IPS DF 4.7 (cell line): ENCODE results near the gene ENDOU.

Experiments used
- DNase-seq: peaks from one replicate; pipeline ENCODE4 v3.0.0-alpha.2; 2013; ENCODE audit warnings: low spot score; ENCODE audit errors: extremely low read depth

ENDOU gene

GRCh38 chr12:47722136-47722834, 3.0 kb downstream of the ENDOU start:
- DNase-seq = no peak

GRCh38 chr12:47721431-47721973, 3.8 kb downstream of the ENDOU start:
- DNase-seq = no peak

GRCh38 chr12:47718531-47718930, 6.8 kb downstream of the ENDOU start:
- no peak for DNase-seq

GRCh38 chr12:47717443-47718193, 7.7 kb downstream of the ENDOU start:
- peak; percentile 83 for DNase-seq

GRCh38 chr12:47717046-47717442, 8.2 kb downstream of the ENDOU start:
- DNase-seq = no peak

- no peak for DNase-seq
These were observed 9.3 kb downstream of the ENDOU start for GRCh38 chr12:47715877-47716548.

- peak; percentile 85 for DNase-seq
These were observed 9.9 kb downstream of the ENDOU start for GRCh38 chr12:47715393-47715876.

GRCh38 chr12:47714826-47715386, 10.4 kb downstream of the ENDOU start:
- no peak for DNase-seq

GRCh38 chr12:47712171-47712570, 13.1 kb downstream of the ENDOU start:
- DNase-seq = no peak

GRCh38 chr12:47711448-47711847, 13.8 kb downstream of the ENDOU start:
- DNase-seq = no peak

GRCh38 chr12:47710278-47710677, 15.0 kb downstream of the ENDOU start:
- DNase-seq = no peak

- no peak for DNase-seq
These were observed 15.6 kb downstream of the ENDOU start for GRCh38 chr12:47709671-47710070.

GRCh38 chr12:47709237-47709636, 16.1 kb downstream of the ENDOU start:
- no peak for DNase-seq

- DNase-seq = no peak
These were observed 17.3 kb downstream of the ENDOU start for GRCh38 chr12:47707905-47708543.

GRCh38 chr12:47707355-47707754, 17.9 kb downstream of the ENDOU start:
- DNase-seq = no peak

GRCh38 chr12:47705566-47706425, 19.5 kb downstream of the ENDOU start, which contains the start of gene RPAP3:
RPAP3 (minus strand) TSS chr12:47706030; CDS start chr12:47702840, 3,190 bp downstream.
- peak; percentile 64 for DNase-seq

GRCh38 chr12:47705229-47705565, 20.1 kb downstream of the ENDOU start:
- DNase-seq = no peak

- no peak for DNase-seq
These were observed 20.6 kb downstream of the ENDOU start for GRCh38 chr12:47704719-47705118.

GRCh38 chr12:47700263-47700662, 25.0 kb downstream of the ENDOU start:
- no peak for DNase-seq

GRCh38 chr12:47698631-47699030, 26.7 kb downstream of the ENDOU start:
- DNase-seq = no peak
